Glutamatergic neuron (in vitro differentiated cells): ENCODE data around the gene GRAMD2B. TPM values are rescaled to one million over a fixed set of nuclear protein-coding genes. Genes with fewer than 3 reads are reported as not detected.

ENCODE experiments used
- DNase-seq: peaks from one replicate; pipeline ENCODE4 v3.0.0; 2022
- H3K27ac Mint-ChIP-seq: one replicate; pipeline ENCODE4 v1.8.0; 2020; ENCODE audit warnings: mild to moderate bottlenecking, mixed read lengths, inconsistent platforms; ENCODE audit not compliant: unreplicated experiment
- H3K27me3 Mint-ChIP-seq: one replicate; pipeline ENCODE4 v1.8.0; 2020; ENCODE audit warnings: mild to moderate bottlenecking, moderate library complexity, mixed read lengths, inconsistent platforms; ENCODE audit not compliant: unreplicated experiment
- H3K36me3 Mint-ChIP-seq: one replicate; pipeline ENCODE4 v1.8.0; 2020; ENCODE audit warnings: mild to moderate bottlenecking, mixed read lengths, inconsistent platforms; ENCODE audit not compliant: unreplicated experiment
- H3K4me1 Mint-ChIP-seq: one replicate; pipeline ENCODE4 v1.8.0; 2020; ENCODE audit warnings: mild to moderate bottlenecking, low read depth, mixed read lengths, inconsistent platforms; ENCODE audit not compliant: unreplicated experiment
- H3K4me3 Mint-ChIP-seq: one replicate; pipeline ENCODE4 v1.8.0; 2020; ENCODE audit warnings: mild to moderate bottlenecking, mixed read lengths, inconsistent platforms; ENCODE audit not compliant: unreplicated experiment
- H3K9me3 Mint-ChIP-seq: one replicate; pipeline ENCODE4 v1.8.0; 2020; ENCODE audit warnings: mild to moderate bottlenecking, moderate library complexity, mixed read lengths, inconsistent platforms; ENCODE audit not compliant: unreplicated experiment
- total RNA-seq: library from RNA; stranded (reverse); fragmentation: NEBNext Ultra II Directional; extraction: Animal tissue kit (Norgen Biotek cat#: 25700); gene quantifications from one replicate; pipeline ENCODE4 v1.2.1, GENCODE V29; 2021; ENCODE audit not compliant: unreplicated experiment
- TF ChIP-seq, protein P1 (sequence below): fragments of 200-600 bp; sonication (generic); IDR thresholded peaks from one replicate; pipeline ENCODE4 v1.5.0; 2021; ENCODE audit not compliant: partially characterized antibody, unreplicated experiment

Gene GRAMD2B
- total RNA-seq, 1 donor from 2014 or later, result 0.69 TPM

DNA sequence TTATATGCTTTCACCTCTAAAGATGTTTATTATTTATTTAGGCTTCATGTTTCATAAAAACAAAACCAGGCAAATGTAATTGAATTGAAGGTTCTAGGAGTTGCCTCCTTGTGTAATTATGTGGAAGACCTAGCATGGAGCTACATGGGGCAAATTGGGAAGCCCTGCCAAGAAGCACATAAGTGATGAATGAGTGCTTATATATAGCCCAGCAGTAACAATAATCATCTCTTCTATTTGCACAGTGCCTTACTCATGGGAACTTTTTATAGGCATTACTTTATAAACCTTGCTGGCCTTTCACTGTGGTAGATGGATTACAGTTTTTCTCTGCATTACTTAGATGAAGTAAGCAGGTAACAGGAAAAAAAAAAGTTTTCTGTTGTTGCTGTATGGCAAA, 40.0 kb upstream of the GRAMD2B start:
- Mint-ChIP-seq H3K4me3 (no peak overlapping the region), H3K27ac (no peak overlapping the region), H3K4me1 (no peaks in the 10 kb centered on the region), H3K9me3 (peaks cover 2% of the 10 kb centered on the region), H3K27me3 (no peaks in the 10 kb centered on the region), H3K36me3 (peaks cover 7% of the 10 kb centered on the region)
- no peak for DNase-seq
- TF ChIP-seq, protein P1, sequence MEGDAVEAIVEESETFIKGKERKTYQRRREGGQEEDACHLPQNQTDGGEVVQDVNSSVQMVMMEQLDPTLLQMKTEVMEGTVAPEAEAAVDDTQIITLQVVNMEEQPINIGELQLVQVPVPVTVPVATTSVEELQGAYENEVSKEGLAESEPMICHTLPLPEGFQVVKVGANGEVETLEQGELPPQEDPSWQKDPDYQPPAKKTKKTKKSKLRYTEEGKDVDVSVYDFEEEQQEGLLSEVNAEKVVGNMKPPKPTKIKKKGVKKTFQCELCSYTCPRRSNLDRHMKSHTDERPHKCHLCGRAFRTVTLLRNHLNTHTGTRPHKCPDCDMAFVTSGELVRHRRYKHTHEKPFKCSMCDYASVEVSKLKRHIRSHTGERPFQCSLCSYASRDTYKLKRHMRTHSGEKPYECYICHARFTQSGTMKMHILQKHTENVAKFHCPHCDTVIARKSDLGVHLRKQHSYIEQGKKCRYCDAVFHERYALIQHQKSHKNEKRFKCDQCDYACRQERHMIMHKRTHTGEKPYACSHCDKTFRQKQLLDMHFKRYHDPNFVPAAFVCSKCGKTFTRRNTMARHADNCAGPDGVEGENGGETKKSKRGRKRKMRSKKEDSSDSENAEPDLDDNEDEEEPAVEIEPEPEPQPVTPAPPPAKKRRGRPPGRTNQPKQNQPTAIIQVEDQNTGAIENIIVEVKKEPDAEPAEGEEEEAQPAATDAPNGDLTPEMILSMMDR, result no peak

DNA sequence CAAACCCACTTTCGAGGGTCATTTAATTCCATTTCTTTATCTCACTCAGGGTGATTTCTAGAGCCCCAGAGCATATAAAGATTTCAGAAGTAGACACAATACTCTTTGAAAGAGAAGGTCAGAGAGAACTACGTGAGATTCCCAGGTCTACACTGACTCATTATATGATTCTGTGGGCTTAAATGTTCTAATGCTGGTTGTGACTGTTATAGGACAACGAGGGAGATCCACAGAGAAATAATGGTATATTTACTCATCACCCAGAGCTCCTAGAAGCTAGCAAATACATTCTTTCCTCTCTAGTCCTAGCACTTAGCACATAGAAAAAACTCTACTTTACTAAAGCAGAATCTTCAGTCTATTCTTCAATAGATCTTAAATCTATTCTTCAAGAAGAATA, 39.4 kb upstream of the GRAMD2B start:
- H3K4me1 Mint-ChIP-seq, result no peaks in the 10 kb centered on the region
- H3K27ac Mint-ChIP-seq, result no peak overlapping the region
- H3K4me3 Mint-ChIP-seq, result no peak overlapping the region
- H3K36me3 Mint-ChIP-seq, result peaks cover 7% of the 10 kb centered on the region
- no peaks in the 10 kb centered on the region for H3K27me3 Mint-ChIP-seq
- TF ChIP-seq, protein P1, result no peak
- no peak for DNase-seq
- peaks cover 2% of the 10 kb centered on the region for H3K9me3 Mint-ChIP-seq

DNA sequence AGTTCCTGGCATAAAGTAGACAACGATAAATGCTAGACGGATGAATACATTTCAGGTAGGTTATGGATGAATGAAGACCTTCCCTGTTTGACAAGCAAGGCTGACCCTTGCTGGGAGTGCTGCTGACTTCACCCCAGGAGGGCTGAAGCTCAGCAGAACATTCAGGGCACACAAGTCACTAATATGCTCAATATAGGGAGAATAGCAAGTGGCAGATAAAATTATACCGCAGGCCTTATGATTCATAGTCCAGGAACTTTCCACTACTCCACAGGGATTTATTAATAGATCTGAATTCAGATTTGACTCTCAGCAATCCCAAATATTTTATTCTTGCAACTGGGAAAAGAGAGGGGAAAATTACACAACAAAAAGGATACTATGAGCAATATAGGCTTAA, 38.2 kb upstream of the GRAMD2B start:
- TF ChIP-seq, protein P1, result no peak
- peaks cover 7% of the 10 kb centered on the region for H3K36me3 Mint-ChIP-seq
- no peak overlapping the region for H3K4me3 Mint-ChIP-seq
- H3K4me1 Mint-ChIP-seq, result no peaks in the 10 kb centered on the region
- H3K27ac Mint-ChIP-seq, result no peak overlapping the region
- peaks cover 2% of the 10 kb centered on the region for H3K9me3 Mint-ChIP-seq
- no peak for DNase-seq
- no peaks in the 10 kb centered on the region for H3K27me3 Mint-ChIP-seq

DNA sequence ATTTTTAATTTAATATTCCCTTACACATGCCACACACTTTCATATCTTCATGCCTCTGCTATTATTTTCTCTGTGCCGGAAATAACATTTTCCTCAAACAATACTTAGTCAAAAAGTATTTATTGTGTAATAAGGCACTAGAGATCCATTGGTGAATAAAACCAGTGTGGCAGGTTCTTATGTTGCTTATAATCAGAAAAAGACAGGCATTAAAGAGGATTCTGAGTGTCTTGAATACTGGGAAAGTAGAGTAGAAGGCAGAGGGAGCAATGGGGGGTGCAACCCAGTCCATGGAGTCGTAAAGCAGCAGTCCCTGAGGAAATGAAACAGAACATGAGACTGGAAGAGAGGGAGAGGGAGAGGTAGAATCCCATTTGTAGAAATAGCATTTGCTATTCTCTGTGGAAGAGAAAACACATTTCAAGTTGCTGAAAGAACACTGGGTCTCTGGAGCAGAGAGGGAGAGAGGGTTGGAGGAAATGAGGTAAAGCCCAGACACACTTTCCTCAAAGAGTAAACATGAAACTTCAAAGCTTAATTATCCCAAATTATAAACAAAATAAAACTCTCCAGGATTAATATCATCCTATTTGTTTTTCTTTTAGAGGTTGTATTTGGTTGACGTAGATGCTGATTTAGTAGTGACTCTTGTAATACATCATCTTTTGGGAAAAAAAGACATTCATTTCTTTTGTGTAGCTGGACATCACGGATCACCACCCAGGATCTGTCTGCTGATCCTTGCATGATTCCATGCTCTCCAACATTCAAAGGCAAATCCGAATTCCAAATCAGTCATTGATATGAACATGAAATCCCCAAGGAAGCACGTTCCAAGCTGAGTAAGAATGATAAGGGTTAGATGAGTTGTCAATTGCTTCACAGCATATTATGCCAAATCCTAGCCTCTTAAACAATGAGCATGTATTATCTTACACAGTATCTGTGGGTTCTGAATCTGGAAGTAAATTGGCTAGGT, 37.4 kb upstream of the GRAMD2B start:
- no peak overlapping the region for H3K27ac Mint-ChIP-seq
- no peaks in the 10 kb centered on the region for H3K4me1 Mint-ChIP-seq
- H3K4me3 Mint-ChIP-seq, result no peak overlapping the region
- no peaks in the 10 kb centered on the region for H3K27me3 Mint-ChIP-seq
- peaks cover 7% of the 10 kb centered on the region for H3K36me3 Mint-ChIP-seq
- TF ChIP-seq, protein P1, result no peak
- peaks cover 2% of the 10 kb centered on the region for H3K9me3 Mint-ChIP-seq
- DNase-seq, result no peak

DNA sequence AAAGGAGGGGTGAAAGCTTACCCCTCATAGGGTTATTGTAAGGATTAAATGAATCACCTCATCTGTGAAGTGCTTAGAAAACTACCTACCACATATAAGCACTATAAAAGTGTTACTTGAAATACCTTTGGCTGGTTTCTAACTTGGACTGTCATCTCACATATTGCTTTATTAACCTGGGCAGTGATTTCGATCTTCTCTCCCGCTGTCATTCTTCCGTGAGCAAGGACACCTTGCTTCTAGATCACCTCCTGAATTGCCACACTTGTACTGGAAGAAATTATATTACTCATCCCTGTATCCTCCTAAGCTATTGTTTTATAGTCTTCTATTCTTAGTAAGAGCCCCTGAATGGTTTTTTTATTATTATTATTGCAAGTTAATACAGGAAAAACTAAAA, 34.0 kb upstream of the GRAMD2B start:
- TF ChIP-seq, protein P1, result no peak
- no peaks in the 10 kb centered on the region for H3K36me3 Mint-ChIP-seq
- peaks cover 2% of the 10 kb centered on the region for H3K9me3 Mint-ChIP-seq
- no peaks in the 10 kb centered on the region for H3K4me1 Mint-ChIP-seq
- no peak overlapping the region for H3K4me3 Mint-ChIP-seq
- no peaks in the 10 kb centered on the region for H3K27me3 Mint-ChIP-seq
- DNase-seq, result no peak
- H3K27ac Mint-ChIP-seq, result no peak overlapping the region
